ENCODE measurements around the gene RAD51B.
"Not testable (repeated sequence)": the region's sequence is repeated elsewhere in the genome, so short reads cannot be mapped to it uniquely, and the experiment has no call there.

RAD51B gene

DNA sequence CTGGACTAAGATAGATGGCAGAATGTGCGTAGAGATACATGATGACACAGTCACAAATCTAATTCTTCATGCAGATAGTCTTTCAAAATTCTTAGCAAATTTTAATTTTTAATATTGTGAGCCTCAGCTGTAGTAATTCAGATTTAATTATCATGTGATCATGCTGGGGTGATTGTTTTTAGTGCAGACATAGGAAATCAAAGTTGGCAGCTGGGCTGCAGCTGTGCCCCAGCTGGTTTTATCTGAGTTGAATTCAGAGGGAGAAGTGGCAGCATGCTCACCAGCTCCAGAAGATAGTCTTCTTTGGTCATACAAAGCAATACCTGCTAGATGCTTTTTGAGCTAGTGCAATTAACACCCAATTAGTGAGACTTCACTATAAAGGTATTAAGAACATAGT, 292.9 kb downstream of the RAD51B start:
- DNase-seq (ENCODE audit: low spot score): no peak

- no peak for DNase-seq (ENCODE audit: low spot score)
Observed at GRCh38 chr14:68113343-68113930, 293.9 kb downstream of the RAD51B start.

- DNase-seq (ENCODE audit: low spot score): not testable (repeated sequence)
Observed at GRCh38 chr14:68115952-68116351, 296.4 kb downstream of the RAD51B start.

DNA sequence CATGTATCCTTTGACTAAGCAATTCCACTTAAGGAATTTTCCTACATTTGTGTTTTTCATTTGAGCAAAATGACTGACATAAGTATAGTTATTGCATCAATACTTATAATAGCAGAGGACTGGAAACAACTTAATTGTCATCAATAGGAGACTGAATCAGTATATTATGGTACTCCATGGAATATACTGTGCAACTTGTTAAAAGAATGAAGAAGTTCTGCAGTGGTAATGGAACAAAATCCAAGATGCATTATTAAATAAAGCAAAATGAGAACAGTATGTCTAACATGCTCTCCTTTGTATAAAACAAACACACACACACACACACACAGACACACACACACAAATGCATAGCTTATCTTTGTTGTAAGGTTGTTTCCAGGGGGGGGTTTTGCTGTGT, 303.1 kb downstream of the RAD51B start:
- DNase-seq (ENCODE audit: low spot score): no peak

DNA sequence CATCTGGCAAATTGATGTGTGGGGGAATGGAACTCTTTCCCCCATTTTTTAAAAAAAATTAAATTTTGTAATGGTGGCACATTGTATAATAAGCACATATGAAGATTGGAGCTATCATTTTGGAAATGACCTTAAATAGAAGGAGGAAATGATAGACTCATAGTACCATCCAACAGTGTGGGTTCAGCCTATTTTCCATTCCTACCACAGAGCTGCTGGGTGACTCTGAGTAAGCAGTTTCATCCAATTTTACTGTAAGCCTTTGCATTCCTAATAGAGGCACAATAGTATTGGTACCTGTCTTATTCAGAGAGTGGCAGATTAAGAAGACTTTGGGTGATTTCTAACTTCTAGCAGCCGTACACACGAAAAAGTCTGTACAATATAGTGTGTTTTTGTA, 304.5 kb downstream of the RAD51B start:
- DNase-seq (ENCODE audit: low spot score): no peak

GRCh38 chr14:68124979-68125731, 305.6 kb downstream of the RAD51B start:
- no peak for DNase-seq (ENCODE audit: low spot score)

- no peak for DNase-seq (ENCODE audit: low spot score)
Observed at GRCh38 chr14:68127166-68127565, 307.6 kb downstream of the RAD51B start.

- no peak for DNase-seq (ENCODE audit: low spot score)
Observed at GRCh38 chr14:68131907-68132306, 312.3 kb downstream of the RAD51B start.

DNA sequence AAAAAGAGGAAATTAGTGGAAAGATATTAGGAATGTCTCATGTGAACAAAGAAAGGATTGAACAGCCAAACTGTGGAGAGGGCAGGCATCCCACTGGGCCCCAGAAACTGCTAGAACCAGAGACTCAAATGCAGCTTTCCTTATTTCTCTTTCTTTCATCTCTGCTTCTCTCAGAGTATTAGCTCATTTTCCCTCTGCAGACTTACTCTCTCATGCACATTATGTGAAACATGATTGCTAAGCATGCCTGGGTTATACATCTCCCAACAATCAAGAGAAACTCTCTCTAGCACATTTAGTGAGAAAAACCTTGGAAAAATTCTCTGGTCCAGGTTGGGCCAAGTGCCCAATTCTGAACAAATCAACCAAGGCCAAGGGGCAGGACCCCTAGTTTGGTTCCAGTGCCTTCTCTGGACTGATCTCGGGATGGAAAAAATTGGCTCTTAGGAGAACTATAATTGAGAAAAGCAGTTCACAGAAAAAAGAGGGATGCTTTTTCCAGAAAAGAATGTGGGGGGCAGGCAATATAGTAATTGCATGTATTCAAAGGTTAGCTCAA, 313.1 kb downstream of the RAD51B start:
- DNase-seq (ENCODE audit: low spot score): no peak

DNA sequence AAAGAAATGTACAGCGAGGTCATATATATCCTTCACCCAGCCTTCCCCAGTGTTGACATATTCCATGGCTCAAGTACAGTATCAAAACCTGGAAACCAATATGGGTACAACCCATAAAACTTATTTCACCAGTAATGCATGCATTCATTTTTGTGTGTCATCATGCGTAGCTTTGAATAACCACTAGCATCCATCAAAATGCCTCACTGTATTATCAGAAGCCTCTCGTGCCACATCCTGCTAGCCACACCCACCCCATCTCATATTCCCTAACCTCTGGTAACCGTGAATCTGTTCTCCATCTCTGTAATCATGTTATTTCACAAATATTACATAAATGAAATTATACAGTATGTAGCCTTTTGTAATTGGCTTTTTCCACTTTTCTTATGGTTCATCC, 314.3 kb downstream of the RAD51B start:
- no peak for DNase-seq (ENCODE audit: low spot score)

DNA sequence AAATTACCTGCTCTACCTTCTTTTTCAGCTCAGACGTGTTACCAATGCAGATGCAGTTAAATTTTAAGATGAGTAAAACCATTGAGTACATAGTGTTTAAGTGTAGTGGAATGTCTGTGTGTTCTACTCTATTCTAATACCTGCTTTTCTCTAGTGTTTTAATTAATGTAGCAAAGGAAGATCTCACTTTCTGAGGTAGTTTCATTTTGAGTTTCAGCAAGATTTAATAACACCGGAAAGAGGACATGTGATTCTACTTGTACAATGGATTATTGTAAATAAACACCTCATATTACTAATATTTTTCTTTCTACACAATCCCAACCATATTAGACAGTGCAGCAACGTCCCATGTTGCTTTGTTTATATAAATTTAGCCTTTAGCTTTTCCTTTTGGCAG, 315.4 kb downstream of the RAD51B start:
- DNase-seq (ENCODE audit: low spot score): no peak

DNA sequence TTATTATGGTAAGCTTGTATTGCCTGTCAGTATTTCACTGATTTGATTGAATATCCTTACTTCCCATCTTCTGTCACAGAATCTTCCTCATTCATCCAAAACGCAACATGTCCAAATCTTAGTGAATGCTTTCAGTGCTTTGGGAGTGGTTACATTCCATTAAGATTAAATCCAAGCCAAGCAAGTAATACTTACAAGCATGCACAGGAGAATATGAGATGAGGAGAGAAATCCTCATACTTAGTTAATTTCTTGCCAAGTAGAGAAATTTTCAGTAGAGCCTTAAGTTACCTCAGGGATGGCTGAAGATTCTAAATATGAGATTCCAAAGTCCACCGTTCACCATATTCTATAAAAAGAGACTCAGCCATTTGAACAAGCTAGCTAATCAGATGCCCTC, 316.0 kb downstream of the RAD51B start:
- no peak for DNase-seq (ENCODE audit: low spot score)

DNA sequence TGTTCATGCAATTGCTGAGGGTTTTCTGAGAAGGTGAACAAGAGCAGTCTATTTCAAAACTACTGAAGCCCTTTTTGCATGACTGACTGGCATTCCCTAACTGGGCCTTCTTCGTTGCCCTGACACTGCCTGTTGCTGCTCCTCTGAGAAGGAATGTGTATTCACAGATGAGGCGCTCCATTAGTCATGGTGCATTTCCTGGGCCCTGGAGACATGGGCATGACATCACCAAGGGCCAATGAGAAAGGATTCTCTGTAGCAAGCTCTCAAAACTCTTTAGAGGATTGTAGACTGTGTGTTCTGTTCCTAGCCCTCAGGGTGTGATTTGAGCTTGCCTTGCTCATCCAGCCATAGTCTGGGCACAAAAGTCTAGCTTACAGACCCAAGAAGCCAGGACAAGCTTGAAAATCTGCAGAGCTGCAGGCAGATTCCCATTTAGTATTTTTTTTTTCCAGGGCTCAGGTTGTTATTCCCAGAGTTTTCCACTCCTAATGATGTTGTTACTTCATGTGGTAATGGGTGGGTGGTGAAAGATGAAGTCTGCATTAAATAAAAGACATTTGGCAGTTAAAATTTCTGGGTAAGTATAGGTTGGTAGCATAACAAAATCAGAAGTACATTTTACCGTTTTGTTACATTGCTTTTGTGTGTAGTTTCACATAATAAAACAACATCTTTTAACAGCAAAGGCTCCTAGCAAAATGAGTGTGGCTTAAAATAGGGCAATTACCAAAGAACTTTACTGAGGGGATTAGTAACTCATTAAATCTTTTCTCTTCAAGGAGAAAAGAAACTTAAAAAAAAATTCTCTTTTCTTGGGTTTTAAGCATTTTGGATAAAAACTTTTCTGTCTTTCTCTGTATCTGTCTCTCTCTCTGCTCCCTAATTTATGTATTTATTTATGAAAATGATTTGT, 318.4 kb downstream of the RAD51B start:
- DNase-seq (ENCODE audit: low spot score): peak; percentile 15

GRCh38 chr14:68139431-68140075, 320.0 kb downstream of the RAD51B start:
- DNase-seq (ENCODE audit: low spot score): no peak

- no peak for DNase-seq (ENCODE audit: low spot score)
Observed at GRCh38 chr14:68140076-68140741, 320.6 kb downstream of the RAD51B start.

DNA sequence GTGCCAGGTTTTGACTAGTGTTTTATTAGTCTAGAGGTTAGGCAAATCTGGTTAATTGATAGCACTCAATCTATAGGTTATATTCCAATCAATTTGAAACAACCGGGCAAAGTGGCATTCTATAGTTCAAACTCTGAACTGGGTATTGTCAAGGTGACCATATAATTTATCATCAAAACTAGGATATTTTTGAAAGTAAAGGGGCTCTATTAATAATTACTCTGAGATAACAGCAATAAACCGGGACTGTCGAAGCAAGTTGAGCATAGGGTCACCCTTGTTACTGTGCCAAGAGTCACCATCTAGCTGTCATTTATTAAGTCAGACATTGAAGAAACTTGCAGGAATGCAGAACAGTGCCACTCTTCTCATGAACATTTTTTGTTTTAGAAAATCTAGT, 321.2 kb downstream of the RAD51B start:
- DNase-seq (ENCODE audit: low spot score): no peak

- no peak for DNase-seq (ENCODE audit: low spot score)
Observed at GRCh38 chr14:68141281-68142088, 321.9 kb downstream of the RAD51B start.

- no peak for DNase-seq (ENCODE audit: low spot score)
Observed at GRCh38 chr14:68143341-68143841, 323.8 kb downstream of the RAD51B start.

GRCh38 chr14:68144051-68144681, 324.6 kb downstream of the RAD51B start:
- peak; percentile 16 for DNase-seq (ENCODE audit: low spot score)

DNA sequence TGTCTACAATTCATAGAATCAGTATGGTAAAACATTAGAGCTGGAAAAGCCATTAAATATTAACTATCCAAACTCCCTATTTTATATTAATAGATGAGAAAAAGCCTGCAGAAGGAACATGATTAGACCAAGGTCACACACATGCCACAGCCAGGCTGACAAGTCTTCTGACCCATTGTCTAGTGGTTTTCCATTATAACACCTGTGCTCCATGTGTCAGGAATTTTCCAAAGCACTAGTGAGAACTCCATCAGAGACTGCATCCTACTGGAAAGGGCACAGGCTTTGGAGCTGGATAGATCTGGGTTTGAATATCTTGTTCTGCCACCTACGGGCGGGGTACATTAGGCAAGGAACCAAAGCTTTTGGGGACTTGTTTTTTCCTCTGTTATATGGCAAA, 325.5 kb downstream of the RAD51B start:
- DNase-seq (ENCODE audit: low spot score): no peak
